Type B pancreatic cell (in vitro differentiated cells): ENCODE data around the gene ANKK1. TPM values are rescaled to one million over a fixed set of nuclear protein-coding genes. Genes with fewer than 3 reads are reported as not detected.

ENCODE experiments used
- DNase-seq: peaks from one replicate; pipeline ENCODE4 v3.0.0; 2021; ENCODE audit warnings: mixed read lengths; ENCODE audit not compliant: unreplicated experiment; ENCODE audit errors: extremely low spot score
- H3K27ac Mint-ChIP-seq: 2 replicates; pipeline ENCODE4 v1.8.0; 2021; ENCODE audit warnings: mild to moderate bottlenecking, mixed read lengths
- H3K27me3 Mint-ChIP-seq: 2 replicates; pipeline ENCODE4 v1.8.0; 2021; ENCODE audit warnings: mixed read lengths
- H3K36me3 Mint-ChIP-seq: 2 replicates; pipeline ENCODE4 v1.8.0; 2021; ENCODE audit warnings: mixed read lengths
- H3K4me1 Mint-ChIP-seq: one replicate; pipeline ENCODE4 v1.8.0; 2021; ENCODE audit warnings: mixed read lengths; ENCODE audit not compliant: unreplicated experiment
- H3K4me3 Mint-ChIP-seq: 2 replicates; pipeline ENCODE4 v1.8.0; 2021; ENCODE audit warnings: mild to moderate bottlenecking, mixed read lengths
- H3K9me3 Mint-ChIP-seq: 2 replicates; pipeline ENCODE4 v1.8.0; 2021; ENCODE audit warnings: mixed read lengths
- total RNA-seq: library from RNA; stranded (reverse); gene quantifications from 2 replicates; pipeline ENCODE4 v1.2.1, GENCODE V29; 2021; ENCODE audit warnings: low replicate concordance
- TF ChIP-seq, protein P1 (sequence below): fragments of 200-600 bp; sonication (generic); conservative IDR thresholded peaks from 2 replicates; pipeline ENCODE4 v1.5.0; 2021; ENCODE audit warnings: antibody characterized with exemption, mild to moderate bottlenecking

ANKK1 gene
- total RNA-seq, 1 donor from 2014 or later = 0.53 TPM

DNA sequence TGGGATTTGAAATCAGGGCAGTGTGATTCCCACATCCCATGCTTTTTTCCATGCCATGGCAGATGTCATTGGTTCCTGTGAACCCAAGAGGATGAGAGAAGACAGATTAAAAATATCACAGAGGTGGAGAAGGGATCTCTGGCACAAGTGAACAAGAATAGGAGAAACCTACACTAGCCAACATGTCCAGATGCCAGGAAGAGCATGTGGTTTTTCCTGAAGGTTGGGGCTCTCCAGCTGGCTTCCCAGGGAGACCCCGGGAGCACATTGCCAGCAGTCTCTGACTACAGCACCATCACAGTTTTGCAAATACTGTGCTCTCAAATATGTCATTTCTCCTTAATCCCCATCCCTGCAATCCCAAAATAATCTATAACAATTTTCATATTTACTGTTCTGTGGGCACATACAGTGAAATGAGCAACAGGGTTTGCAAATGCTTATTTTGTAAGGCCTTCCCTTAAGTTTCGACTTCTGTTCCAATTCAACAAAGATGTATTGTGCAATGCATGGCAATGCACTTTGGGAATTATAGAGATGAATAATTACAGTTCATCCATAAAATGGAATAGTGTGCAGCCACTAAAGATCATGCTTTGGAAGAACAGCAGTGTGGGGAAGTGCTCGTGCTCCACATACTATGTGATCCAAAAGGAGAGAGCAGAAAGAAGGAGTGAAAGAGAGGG lies 4.8 kb downstream of the ANKK1 start:
- DNase-seq = no peak
- no peaks in the 10 kb centered on the region for H3K9me3 Mint-ChIP-seq
- no peak overlapping the region for H3K4me3 Mint-ChIP-seq

DNA sequence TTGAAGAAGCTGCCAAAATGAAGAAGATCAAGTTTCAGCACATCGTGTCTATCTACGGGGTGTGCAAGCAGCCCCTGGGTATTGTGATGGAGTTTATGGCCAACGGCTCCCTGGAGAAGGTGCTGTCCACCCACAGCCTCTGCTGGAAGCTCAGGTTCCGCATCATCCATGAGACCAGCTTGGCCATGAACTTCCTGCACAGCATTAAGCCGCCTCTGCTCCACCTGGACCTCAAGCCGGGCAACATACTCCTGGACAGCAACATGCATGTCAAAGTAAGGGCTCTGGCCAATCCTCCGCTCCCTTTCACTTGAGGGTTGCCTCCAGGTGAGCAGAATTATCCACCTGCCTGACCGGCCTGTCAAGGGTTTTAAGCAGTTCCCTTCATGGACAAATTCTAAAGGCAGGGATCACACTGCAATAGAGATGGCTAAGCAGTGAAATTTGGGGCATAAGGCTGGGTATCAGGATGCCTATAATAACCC lies 6.0 kb downstream of the ANKK1 start:
- Mint-ChIP-seq H3K9me3 (no peaks in the 10 kb centered on the region), H3K36me3 (no peaks in the 10 kb centered on the region), H3K4me1 (no peaks in the 10 kb centered on the region), H3K27ac (no peak overlapping the region), H3K27me3 (peaks cover 7% of the 10 kb centered on the region), H3K4me3 (no peak overlapping the region)
- TF ChIP-seq, protein P1, sequence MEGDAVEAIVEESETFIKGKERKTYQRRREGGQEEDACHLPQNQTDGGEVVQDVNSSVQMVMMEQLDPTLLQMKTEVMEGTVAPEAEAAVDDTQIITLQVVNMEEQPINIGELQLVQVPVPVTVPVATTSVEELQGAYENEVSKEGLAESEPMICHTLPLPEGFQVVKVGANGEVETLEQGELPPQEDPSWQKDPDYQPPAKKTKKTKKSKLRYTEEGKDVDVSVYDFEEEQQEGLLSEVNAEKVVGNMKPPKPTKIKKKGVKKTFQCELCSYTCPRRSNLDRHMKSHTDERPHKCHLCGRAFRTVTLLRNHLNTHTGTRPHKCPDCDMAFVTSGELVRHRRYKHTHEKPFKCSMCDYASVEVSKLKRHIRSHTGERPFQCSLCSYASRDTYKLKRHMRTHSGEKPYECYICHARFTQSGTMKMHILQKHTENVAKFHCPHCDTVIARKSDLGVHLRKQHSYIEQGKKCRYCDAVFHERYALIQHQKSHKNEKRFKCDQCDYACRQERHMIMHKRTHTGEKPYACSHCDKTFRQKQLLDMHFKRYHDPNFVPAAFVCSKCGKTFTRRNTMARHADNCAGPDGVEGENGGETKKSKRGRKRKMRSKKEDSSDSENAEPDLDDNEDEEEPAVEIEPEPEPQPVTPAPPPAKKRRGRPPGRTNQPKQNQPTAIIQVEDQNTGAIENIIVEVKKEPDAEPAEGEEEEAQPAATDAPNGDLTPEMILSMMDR = no peak
- DNase-seq = no peak

More for the DNA sequence above, 4.8 kb downstream of the ANKK1 start:
- Mint-ChIP-seq H3K4me1 (no peaks in the 10 kb centered on the region), H3K36me3 (no peaks in the 10 kb centered on the region), H3K27me3 (peaks cover 7% of the 10 kb centered on the region), H3K27ac (no peak overlapping the region)
- TF ChIP-seq, protein P1 = no peak

DNA sequence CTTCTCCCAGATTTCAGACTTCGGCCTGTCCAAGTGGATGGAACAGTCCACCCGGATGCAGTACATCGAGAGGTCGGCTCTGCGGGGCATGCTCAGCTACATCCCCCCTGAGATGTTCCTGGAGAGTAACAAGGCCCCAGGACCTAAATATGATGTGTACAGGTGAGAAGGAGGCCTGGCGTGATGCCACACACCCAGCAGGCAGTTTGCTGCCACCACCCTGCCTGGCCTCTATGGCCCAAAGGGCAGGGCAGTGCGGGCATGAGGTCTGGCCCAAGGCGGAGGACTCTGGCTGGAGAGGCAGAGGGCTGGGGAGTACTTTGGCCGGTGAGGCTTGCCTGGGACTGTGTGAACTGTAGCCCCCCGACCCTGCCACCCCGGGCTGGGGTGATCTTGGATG lies 7.3 kb downstream of the ANKK1 start:
- Mint-ChIP-seq H3K4me3 (no peak overlapping the region), H3K9me3 (no peaks in the 10 kb centered on the region), H3K27ac (no peak overlapping the region), H3K36me3 (no peaks in the 10 kb centered on the region), H3K27me3 (peaks cover 7% of the 10 kb centered on the region), H3K4me1 (no peaks in the 10 kb centered on the region)
- TF ChIP-seq, protein P1 = no peak
- DNase-seq = no peak

DNA sequence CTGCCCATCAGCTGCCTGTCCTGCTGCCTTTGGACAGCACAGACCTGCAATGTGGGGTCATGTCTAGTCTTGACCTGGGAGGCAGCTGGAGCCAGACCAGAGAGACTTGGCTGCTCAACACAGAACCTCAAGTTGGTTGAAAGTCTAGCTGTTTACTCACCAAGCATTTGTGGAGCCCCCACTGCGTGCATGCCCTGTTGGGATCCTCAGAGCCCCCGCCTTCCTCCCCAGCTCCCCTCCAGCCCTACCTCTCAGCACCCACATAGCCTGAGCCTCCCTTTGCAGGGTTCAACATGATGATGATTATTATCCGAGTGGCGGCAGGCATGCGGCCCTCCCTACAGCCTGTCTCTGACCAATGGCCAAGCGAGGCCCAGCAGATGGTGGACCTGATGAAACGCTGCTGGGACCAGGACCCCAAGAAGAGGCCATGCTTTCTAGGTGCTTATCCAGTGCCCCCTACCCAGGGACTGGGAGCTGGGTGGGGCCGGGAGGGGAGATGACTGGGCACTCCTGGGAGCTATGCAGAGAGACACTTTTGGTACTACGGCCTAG lies 8.3 kb downstream of the ANKK1 start:
- H3K36me3 Mint-ChIP-seq = no peaks in the 10 kb centered on the region
- H3K27ac Mint-ChIP-seq = no peak overlapping the region

DNA sequence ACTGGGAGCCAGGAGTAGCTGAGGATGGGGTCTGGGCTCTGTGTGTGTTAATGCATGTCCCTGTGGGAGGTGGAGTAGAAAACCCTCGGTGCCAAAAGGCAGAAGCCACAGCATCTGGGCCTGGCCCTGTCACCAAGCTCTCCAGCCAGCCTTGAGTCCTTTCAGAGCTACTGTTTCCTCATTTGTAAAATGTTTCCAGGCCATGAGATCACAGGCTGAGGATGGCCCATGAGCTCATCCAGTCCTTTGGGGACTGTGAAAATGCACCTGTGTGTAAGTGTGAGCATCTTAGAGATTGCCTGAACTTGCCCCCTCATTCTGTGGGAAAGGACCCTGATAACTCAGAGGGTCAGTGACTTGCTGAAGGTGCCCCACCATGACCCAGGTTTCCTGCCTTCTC lies 9.1 kb downstream of the ANKK1 start:
- no peaks in the 10 kb centered on the region for H3K4me1 Mint-ChIP-seq
- H3K27me3 Mint-ChIP-seq = peaks cover 7% of the 10 kb centered on the region
- H3K4me3 Mint-ChIP-seq = no peak overlapping the region
- H3K36me3 Mint-ChIP-seq = no peaks in the 10 kb centered on the region
- TF ChIP-seq, protein P1 = no peak
- DNase-seq = no peak
- no peaks in the 10 kb centered on the region for H3K9me3 Mint-ChIP-seq
- no peak overlapping the region for H3K27ac Mint-ChIP-seq

More for the DNA sequence above, 8.3 kb downstream of the ANKK1 start:
- no peak for DNase-seq
- TF ChIP-seq, protein P1 = no peak
- Mint-ChIP-seq H3K4me1 (no peaks in the 10 kb centered on the region), H3K4me3 (no peak overlapping the region), H3K27me3 (peaks cover 7% of the 10 kb centered on the region), H3K9me3 (no peaks in the 10 kb centered on the region)
